HG02763 (cell line): ENCODE measurements around the gene SKIDA1.

Experiments used
- ATAC-seq: cut with Tn5 transposase; IDR thresholded peaks from one replicate; pipeline ENCODE4 v1.9.1; 2021; ENCODE audit warnings: mild to moderate bottlenecking, moderate library complexity; ENCODE audit not compliant: unreplicated experiment

Gene SKIDA1

DNA sequence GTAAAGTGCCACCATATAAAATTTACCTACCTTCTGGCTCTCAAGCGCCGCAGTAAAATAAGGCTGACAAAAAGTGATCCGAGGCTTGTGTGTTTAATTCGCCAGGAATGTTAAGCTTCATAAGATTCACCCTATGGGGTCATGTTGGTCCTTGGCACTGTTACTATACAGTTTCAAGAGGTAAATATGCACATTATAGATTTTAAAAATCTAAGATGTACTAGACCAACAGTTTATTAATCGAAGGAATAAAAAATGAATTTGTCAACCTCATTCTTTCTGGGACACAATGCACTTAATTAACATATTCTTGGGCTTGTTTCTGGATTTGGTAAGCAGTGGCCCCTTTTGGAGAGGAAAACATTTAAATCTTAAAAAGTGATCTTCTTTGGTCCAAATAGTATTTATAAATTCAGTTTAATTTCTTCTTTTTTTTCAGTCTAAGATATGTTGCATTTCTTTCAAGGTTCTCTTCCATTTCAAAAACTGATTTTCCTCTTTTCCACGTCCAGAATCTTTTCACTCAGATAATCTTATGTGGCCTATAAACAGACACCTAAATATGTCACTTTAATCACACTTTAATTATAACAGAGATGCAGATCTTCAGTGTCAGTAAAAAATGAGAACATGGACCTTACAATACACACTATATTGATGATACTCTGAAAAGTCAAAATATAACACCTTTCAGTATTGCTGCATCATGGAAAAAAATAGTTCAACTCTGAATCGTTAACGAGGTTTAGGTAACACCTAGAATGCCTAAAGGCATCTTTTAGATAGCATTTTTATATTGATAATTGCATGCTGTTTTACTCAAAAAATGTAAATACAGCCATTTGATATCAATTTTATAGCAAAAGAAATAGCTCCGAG is 3.8 kb upstream of the SKIDA1 start:
- ATAC-seq, result no peak

GRCh38 chr10:21528236-21529031 is 3.0 kb upstream of the SKIDA1 start:
- no peak for ATAC-seq

DNA sequence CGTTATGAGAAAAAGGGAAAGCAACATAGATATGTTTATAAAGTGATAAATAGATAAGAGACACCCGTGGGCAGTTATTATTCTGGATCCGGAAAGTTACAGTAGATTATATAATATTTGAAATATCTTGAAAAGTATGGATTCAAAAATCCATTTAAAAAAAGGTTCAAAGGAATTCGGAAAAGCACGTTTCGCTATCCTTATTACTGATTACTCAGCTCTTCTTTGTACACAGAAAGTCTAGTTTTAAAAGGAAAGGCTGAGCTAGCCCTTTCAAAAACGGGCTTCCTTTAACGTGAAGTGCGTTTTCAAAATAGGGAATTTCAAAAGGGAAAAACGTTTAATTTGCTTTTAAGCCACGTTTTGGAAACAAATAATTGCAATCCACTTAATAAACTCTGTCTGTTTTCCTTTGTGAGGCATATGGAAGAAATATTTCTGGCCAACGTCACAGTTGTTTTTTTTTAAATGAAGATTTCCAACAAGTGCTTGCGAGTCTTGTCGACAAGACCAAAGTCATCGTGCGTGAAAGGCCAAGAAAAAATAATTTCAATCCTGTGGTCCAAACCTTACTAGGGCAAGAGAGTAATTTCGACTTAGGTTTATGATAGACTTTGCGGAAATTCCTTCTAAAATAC is 2.2 kb upstream of the SKIDA1 start:
- ATAC-seq, result no peak

- no peak for ATAC-seq
These were observed 1.5 kb upstream of the SKIDA1 start for GRCh38 chr10:21526860-21527597.

DNA sequence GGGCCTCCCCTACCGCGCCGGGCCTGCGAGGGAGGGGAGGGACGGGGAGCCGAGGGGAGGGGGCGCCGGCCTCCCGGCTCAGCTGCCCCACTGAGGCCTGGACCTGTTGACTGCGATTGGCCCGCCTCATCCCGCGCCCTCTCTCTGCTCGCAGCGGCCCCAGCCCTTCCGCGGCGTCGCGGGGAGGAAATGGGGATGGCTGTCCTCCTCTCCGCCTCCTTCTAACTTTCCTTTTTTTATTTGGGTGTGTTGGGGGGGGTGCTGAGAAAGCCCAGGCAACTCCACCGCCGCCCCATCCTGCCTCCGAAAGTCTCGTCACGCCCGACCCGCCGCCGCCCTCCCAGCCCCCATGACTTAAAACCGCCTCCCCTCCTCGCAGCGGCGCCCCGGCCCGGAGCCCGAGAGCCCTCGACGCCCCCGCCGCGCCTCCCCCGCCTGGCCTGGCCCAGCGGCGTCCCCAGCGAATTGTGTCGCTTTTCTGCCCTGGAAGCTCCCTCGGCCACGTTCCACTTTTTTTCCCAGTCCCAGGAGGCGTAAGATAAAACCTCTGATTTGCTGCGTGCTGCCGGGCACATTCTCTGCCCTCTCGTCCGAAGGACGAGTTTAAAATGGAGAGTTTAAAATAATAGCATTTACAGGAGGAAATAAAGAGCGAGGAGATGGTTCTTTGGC is 842 bp upstream of the SKIDA1 start:
- no peak for ATAC-seq

GRCh38 chr10:21524526-21525366 is 736 bp downstream of the SKIDA1 start:
- ATAC-seq, result no peak

- no peak for ATAC-seq
These were observed 1.4 kb downstream of the SKIDA1 start for GRCh38 chr10:21524131-21524525.

GRCh38 chr10:21523557-21524008 is 1.9 kb downstream of the SKIDA1 start:
- ATAC-seq, result no peak

GRCh38 chr10:21522631-21523406 is 2.7 kb downstream of the SKIDA1 start:
- ATAC-seq, result no peak

DNA sequence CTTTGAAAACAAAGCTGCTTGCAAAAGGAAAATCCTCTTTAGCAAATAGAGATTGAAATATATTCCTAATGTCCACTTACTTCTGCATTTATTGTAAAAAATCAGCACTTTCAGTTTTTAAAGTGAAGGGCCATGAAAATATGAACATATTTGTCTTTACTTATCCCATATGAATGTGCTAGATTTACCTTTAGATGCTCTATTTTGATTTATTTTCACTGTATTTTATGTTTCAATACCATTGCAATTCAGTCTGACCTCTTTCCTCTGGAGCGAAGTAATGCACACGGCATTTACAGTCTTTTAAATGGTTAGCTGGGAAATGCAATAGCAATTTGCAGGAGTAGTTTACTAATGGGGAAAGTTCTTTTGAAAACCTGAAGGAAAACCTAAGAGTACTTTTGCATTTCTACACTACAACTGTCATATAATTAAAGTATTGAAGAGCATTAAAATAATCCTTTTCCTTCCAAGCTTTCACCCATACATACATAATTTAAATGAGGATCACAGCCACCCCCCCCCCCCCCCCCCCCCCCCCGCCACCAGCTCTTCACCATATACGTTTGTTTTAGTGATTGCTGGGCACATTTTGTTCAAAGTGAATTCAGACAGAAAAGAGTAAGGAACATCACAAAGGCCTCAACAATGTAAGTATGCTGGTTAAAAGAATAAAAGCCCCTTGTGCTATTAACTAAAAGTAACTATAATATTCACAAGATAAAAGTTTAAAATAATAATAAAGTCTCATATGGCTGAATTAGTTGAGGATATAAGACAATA is 3.5 kb downstream of the SKIDA1 start:
- no peak for ATAC-seq

GRCh38 chr10:21520949-21521348 is 4.5 kb downstream of the SKIDA1 start:
- no peak for ATAC-seq

DNA sequence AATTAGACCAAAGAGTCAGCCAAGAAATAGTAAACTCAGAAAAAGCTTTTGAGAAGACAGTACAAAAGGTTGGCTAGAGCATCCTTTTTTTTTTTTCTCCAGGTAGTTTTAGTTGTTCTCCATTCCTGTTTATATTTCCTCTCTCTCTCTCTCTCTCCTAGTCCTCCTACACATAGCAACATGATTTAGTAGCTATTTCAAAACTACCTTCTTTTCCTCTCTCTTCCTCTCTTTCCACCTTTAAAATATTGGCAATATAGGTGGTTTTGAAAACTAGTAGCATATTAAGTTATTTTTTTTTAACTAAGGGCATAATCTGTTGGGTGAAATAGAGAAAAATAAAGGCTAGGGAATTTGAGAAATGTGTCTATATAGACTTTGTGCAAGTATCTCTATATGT is 5.0 kb downstream of the SKIDA1 start:
- no peak for ATAC-seq

DNA sequence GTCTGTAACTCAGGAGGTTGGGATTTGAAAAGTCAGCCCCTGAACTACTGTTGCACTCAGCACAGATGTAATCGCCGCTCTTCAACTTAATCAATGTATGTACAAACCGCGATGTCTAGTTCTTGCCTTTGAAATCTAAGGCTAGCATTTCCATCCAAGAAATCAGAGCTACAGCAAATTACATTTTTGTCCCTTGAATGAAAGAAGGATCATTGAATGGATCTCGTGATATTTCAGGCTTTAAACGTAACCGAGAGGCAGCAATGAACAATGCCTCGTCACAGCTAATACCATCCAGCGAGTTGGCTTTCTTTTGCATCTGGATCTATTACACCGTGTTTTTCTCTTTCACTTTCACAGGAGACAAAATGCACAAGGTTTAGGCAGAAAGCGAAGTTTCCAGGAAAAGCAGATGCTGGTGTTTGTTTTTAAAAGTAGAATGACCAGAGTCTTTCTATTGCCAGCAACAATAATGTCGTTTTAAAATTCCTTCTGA is 5.5 kb downstream of the SKIDA1 start:
- ATAC-seq, result no peak

- ATAC-seq, result no peak
These were observed 6.0 kb downstream of the SKIDA1 start for GRCh38 chr10:21519397-21519933.

- ATAC-seq, result no peak
These were observed 6.7 kb downstream of the SKIDA1 start for GRCh38 chr10:21518641-21519396.

DNA sequence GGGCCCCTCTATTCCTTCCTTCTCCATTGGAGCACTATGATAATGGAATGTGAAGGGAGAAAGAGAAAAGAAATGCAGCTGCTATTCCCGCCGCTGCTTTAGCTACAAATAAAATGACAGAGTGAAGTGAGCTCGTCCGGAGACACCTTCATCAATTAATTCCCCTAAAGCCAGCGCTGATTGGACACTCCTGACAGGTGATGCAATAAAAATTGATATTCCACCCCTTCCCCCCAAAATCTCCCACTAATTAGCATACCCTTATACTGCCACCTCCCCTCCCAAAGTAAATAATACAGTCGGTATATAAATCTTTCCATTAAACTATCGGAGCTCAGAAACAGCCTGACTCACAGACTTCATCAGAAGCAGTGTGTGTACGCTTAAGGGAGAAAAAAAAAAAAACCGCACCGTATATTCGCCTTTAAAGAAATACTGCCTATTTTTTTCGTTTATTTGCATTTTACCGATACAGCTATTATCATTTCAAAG is 7.3 kb downstream of the SKIDA1 start:
- ATAC-seq, result no peak
